Measurements from ENCODE around the gene CBX5. TPM values are rescaled to one million over a fixed set of nuclear protein-coding genes. Genes with fewer than 3 reads are reported as not detected.

CBX5 gene
- total and polyA plus RNA-seq, 9 of the 15 experiments (the other 6 are each of a cell fraction or from before 2014, with no cell fraction given): 32.6 to 102 (median 59.2) TPM

GRCh38 chr12:54216797-54217661 is 62.9 kb downstream of the CBX5 start (continued):
- TF ChIP-seq CTCFL (IDR thresholded peaks at IDR 0.05; ENCODE audit: borderline replicate concordance, insufficient read depth, low read depth, low read length, poor library complexity, severe bottlenecking): peak; percentile 26
- peak; percentile 44; the same call in 1 of the 2 replicates for TF ChIP-seq CBFB (CRISPR knock-in tag; IDR thresholded peaks at IDR 0.05)
- peak in 1 of 2 experiments; percentile 13; a peak in 1 of 4 replicates for TF ChIP-seq MLLT1 (IDR thresholded peaks at IDR 0.05)
- TF ChIP-seq MAX (CRISPR knock-in tag; IDR thresholded peaks at IDR 0.05): peak; percentile 20; the same call in 1 of the 2 replicates
- 0 out of 2 replicates have a peak, but pooled peaks have one; percentile 63 for TF ChIP-seq ATF6 (CRISPR knock-in tag; IDR thresholded peaks at IDR 0.05)
- TF ChIP-seq ZNF311 (CRISPR knock-in tag; IDR thresholded peaks at IDR 0.05): no peak
- peak; percentile 96 for TF ChIP-seq E2F8 (IDR thresholded peaks at IDR 0.05; ENCODE audit: low read depth, partially characterized antibody)
